ENCODE results near the gene EFCAB14. TPM values are rescaled to one million over a fixed set of nuclear protein-coding genes. Genes with fewer than 3 reads are reported as not detected.
"Not testable (repeated sequence)": the region's sequence is repeated elsewhere in the genome, so short reads cannot be mapped to it uniquely, and the experiment has no call there.

Gene EFCAB14
- total RNA-seq, 4 donors from 2014 or later = 129 to 162 (median 138) TPM

DNA sequence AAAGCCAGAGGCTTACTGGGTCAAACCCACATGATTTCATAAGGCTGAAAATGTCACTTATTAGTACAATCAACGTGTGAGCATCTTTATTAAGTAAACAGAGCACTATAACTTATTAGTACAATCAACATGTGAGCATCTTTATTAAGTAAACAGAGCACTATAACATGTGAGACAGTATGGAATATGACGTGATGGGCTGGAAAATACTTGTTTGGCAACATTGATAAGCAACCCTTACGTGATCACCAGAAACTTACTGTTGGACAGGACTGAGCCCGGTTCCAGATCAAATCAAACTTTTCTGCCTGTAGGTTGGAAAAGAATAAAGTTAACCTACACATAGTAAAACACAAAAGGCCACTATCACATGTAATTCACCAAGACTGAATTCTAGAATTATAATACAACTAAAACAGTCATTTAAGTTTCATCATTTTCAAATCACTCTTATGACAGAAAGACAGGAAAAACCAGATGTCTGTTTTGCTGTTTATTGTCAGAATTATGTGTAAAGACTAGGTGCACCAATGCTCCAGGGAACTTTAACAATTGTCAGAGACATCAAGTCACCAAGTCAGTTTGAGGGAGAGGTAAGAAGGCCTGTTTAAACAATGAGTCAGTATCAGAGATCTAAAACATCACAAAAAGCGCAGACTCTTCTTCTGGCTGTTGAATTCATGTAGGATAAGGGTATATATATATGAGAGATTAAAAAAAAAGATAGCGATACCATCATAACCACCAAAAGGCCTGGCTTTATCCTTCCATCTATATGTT is 66.4 kb downstream of the EFCAB14 start:
- Histone ChIP-seq H3K36me3 (peaks cover 7 to 24% of the 10 kb centered on the region in 2 donors), H3K4me1 (no peaks in the 10 kb centered on the region), H3K27me3 (no peaks in the 10 kb centered on the region), H3K27ac (no peak overlapping the region), H3K9me3 (no peaks in the 10 kb centered on the region), H3K4me3 (replicated peaks in 1 of 3) (no peak overlapping the region)
- TF ChIP-seq, protein P1, sequence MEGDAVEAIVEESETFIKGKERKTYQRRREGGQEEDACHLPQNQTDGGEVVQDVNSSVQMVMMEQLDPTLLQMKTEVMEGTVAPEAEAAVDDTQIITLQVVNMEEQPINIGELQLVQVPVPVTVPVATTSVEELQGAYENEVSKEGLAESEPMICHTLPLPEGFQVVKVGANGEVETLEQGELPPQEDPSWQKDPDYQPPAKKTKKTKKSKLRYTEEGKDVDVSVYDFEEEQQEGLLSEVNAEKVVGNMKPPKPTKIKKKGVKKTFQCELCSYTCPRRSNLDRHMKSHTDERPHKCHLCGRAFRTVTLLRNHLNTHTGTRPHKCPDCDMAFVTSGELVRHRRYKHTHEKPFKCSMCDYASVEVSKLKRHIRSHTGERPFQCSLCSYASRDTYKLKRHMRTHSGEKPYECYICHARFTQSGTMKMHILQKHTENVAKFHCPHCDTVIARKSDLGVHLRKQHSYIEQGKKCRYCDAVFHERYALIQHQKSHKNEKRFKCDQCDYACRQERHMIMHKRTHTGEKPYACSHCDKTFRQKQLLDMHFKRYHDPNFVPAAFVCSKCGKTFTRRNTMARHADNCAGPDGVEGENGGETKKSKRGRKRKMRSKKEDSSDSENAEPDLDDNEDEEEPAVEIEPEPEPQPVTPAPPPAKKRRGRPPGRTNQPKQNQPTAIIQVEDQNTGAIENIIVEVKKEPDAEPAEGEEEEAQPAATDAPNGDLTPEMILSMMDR (IDR thresholded peaks at IDR 0.05) = no peak
- TF ChIP-seq POLR2A (IDR thresholded peaks at IDR 0.05) = no peak
- intact Hi-C loops (cut with DNase I) = no loop called here
- DNase-seq = no peak
- 69 to 81% methylated on average over 6 of the region's 6 CpGs for WGBS, 2 donors

DNA sequence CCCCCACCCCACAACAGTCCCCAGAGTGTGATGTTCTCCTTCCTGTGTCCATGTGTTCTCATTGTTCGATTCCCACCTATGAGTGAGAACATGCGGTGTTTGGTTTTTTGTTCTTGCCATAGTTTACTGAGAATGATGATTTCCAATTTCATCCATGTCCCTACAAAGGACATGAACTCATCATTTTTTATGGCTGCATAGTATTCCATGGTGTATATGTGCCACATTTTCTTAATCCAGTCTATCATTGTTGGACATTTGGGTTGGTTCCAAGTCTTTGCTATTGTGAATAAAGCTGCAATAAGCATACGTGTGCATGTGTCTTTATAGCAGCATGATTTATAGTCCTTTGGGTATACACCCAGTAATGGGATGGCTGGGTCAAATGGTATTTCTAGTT is 67.8 kb downstream of the EFCAB14 start:
- H3K4me1 ChIP-seq; H3K9me3 ChIP-seq; H3K27ac ChIP-seq; H3K4me3 ChIP-seq (replicated peaks in 1 of 3); intact Hi-C loops (cut with DNase I); DNase-seq; H3K27me3 ChIP-seq: not testable (repeated sequence)
- H3K36me3 ChIP-seq = peaks cover 7 to 15% of the 10 kb centered on the region in 2 donors
- WGBS, 2 donors = 93 to 94% methylated on average over 2 to 3 of the region's 3 CpGs

DNA sequence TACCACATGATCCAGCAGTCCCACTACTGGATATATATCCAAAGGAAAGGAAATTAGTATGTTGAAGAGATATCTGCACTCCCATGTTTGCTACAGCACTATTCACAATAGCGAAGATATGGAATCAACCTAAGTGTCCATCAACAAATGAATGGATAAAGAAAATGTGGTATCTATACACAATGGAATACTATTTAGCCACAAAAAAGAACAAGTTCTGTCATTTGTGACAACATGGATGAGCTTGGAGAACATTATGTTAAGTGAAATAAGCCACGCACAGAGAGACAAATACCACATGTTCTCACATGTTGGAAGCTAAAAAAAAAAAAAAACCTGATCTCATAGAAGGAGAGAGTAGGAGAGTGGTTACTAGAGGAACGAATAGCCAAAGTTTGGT is 68.4 kb downstream of the EFCAB14 start:
- WGBS, 2 donors = 95 to 98% methylated on average over 3 of the region's 3 CpGs
- Histone ChIP-seq H3K4me3 (replicated peaks in 1 of 3) (no peak overlapping the region), H3K4me1 (no peaks in the 10 kb centered on the region), H3K27me3 (no peaks in the 10 kb centered on the region), H3K27ac (no peak overlapping the region), H3K9me3 (no peaks in the 10 kb centered on the region), H3K36me3 (peaks cover 7 to 15% of the 10 kb centered on the region in 2 donors)
- TF ChIP-seq POLR2A (IDR thresholded peaks at IDR 0.05) = no peak
- TF ChIP-seq, protein P1 (IDR thresholded peaks at IDR 0.05) = no peak
- DNase-seq = no peak
- intact Hi-C loops (cut with DNase I) = no loop called here

DNA sequence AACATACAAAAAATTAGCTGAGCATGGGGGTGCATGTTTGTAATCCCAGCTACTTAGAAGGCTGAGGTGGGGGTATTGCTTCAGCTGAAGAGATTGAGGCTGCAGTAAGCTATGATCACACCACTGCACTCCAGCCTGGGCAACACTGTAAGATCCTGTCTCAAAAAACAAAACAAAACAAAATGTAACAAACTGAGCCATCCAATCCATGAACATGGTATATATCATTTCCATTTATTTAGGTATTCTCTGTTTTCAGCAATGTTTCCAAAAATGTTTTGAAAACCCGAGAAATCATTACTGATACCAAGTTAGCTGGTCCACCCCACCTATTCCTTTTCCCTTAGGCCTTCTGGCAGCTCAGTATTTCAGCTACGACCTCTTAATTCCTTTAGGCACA is 69.2 kb downstream of the EFCAB14 start:
- intact Hi-C loops (cut with DNase I) = no loop called here
- no peak for TF ChIP-seq POLR2A (IDR thresholded peaks at IDR 0.05)
- TF ChIP-seq, protein P1 (IDR thresholded peaks at IDR 0.05) = no peak
- Histone ChIP-seq H3K4me3 (replicated peaks in 1 of 3) (no peak overlapping the region), H3K27me3 (no peaks in the 10 kb centered on the region), H3K27ac (no peak overlapping the region), H3K9me3 (no peaks in the 10 kb centered on the region), H3K36me3 (peaks cover 7 to 10% of the 10 kb centered on the region in 2 donors), H3K4me1 (no peaks in the 10 kb centered on the region)
- DNase-seq = no peak
- WGBS, 2 donors = 96 to 99% methylated on average over 2 of the region's 2 CpGs

DNA sequence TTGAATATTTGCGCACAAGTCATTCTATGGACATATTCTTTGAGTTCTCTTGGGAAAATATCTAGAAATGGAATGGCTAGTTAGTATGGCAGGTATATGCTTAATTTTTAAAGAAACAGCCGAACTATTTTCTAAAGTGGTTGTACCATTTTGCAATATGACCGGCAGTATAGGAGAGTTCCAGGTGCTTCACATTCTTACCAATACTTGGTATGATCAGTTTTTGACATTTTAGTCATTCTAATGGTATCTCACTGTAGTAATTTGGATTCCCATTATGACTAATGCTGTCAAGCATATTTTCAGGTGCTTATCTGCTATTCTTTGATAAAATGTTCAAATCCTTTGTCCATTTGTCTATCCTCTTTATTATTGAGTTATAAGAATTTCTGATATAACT is 71.3 kb downstream of the EFCAB14 start:
- no peak for TF ChIP-seq POLR2A (IDR thresholded peaks at IDR 0.05)
- TF ChIP-seq, protein P1 (IDR thresholded peaks at IDR 0.05) = no peak

More for the DNA sequence above, 71.3 kb downstream of the EFCAB14 start:
- intact Hi-C loops (cut with DNase I) = no loop called here
- no peaks in the 10 kb centered on the region for H3K27me3 ChIP-seq
- no peak for DNase-seq
- H3K4me1 ChIP-seq = peaks cover 8 to 14% of the 10 kb centered on the region in 2 donors
- no peaks in the 10 kb centered on the region for H3K9me3 ChIP-seq
- H3K27ac ChIP-seq = no peak overlapping the region
- no peak overlapping the region for H3K4me3 ChIP-seq (replicated peaks in 1 of 3)
- WGBS, 2 donors = 97 to 100% methylated on average over 3 of the region's 3 CpGs
- H3K36me3 ChIP-seq = peaks cover 7 to 9% of the 10 kb centered on the region in 2 donors

All from thyroid gland (tissue), 4 donors.